NCI-H1105 treated with DMSO at 0.1 percent for 48 hours (cell line): ENCODE measurements around the gene LRP1B.
"Not testable (repeated sequence)": the region's sequence is repeated elsewhere in the genome, so short reads cannot be mapped to it uniquely, and the experiment has no call there.

Source experiments
- DNase-seq: peaks from one replicate; lab custom pipeline; 2025; lab: John Stamatoyannopoulos, UW

The LRP1B gene

DNA sequence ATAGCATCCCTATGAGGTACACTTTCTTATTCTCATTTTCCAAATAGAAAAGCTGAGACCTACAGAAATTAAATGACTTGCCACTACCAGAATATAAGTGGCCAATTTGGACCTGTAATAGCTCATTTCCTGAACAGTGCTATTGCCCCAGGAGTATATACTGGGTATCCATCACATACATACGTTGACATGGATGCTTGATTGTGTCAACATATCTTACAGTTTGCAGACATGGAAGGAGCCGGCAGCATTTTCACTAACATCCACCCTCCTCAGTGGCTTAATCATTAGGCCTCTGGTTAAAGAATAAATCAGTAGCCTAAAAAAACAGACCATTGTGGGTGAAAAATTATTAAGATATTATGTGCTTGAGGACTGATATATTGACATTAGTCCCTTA lies 829.3 kb downstream of the LRP1B start:
- no peak for DNase-seq

DNA sequence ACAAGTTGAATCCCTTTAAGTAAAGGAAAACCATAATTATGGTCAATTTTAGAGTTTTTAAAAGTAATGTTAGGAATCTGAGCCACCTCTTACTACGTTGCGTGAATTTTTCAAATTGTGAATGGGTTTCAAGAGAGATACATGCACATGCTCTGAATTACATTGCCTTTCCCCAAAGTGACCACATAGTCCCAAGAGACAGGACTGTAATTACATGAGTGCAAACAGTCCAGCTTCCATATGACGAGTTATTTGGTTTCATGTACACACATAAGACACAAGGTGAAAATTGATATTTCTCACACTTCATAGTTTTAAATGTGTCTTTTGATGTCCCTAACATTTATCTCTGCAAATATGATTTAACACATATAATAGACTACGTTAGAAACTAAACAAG lies 850.8 kb downstream of the LRP1B start:
- DNase-seq = no peak

DNA sequence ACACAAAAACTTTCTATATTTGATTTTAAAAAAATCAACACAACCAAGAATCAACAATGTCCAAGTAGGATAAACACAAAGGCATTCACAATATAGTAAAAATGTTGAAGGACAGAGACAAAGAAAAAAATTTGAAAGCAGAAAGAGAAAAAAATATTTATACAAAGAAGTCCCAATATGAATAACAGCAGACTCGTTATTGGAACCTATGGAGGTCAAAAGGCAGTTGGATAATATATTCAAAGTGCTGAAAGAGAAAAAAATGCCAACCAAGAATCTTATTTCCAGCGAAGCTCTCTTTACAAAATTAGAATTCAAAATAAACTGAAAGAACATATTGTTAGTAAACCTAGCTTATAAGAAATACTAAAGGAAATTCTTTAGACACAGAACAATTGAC lies 859.5 kb downstream of the LRP1B start:
- DNase-seq = peak; percentile 1

- no peak for DNase-seq
Observed at GRCh38 chr2:141264848-141265247, 866.0 kb downstream of the LRP1B start.

GRCh38 chr2:141260911-141261310 lies 869.9 kb downstream of the LRP1B start:
- DNase-seq = no peak

DNA sequence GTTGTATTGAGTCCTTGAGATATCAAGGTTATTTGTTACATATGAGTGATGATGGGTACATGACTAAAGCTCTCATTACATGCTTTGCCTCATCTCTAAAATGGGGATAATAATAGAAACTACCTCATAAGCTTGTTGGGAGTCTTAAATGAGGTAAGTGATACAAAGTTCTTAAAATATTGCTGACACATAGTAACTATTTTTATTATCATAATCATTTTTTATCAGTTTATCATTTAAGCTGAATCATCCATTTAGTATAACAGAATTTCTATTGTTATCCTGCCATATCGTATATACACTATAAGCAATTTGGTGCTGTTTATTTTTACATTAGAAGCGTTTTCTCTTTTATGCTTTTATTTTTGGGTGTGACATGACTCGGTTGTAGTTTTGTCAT lies 871.1 kb downstream of the LRP1B start:
- no peak for DNase-seq

GRCh38 chr2:141242008-141242407 lies 888.8 kb downstream of the LRP1B start:
- no peak for DNase-seq

DNA sequence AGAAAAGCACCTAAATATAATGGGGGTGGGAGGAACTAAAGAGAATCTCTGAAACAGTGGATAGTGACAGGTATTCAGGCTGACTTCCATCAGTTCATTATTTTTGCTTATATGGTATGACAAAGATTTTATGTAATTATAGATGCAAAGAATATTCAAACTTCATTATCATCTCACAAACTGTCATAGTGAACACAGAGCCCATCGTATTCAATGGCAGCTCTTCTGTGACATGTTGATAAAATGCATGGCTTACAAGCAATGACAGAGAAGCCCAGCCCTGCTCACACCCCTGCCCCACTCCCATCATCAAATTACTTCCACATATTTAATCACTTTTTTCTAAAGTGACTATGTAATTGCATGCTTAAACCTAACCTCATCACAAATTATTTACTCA lies 904.3 kb downstream of the LRP1B start:
- DNase-seq = no peak

DNA sequence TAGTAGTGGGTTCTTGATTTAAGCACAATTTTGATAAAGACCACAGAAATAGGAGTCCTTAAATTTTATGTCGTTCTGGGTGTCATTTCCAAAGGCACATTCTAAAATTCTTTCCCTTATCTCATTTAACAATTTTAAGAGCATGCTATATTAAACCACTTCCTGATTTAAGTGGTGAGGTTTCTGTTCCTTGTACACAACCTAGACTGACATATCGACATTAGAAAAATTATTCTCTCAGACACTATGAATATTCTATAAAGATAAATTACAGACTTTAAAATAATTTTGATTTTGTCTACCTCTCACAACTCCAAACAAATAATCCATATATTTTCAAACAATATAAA lies 923.8 kb downstream of the LRP1B start:
- DNase-seq = no peak

DNA sequence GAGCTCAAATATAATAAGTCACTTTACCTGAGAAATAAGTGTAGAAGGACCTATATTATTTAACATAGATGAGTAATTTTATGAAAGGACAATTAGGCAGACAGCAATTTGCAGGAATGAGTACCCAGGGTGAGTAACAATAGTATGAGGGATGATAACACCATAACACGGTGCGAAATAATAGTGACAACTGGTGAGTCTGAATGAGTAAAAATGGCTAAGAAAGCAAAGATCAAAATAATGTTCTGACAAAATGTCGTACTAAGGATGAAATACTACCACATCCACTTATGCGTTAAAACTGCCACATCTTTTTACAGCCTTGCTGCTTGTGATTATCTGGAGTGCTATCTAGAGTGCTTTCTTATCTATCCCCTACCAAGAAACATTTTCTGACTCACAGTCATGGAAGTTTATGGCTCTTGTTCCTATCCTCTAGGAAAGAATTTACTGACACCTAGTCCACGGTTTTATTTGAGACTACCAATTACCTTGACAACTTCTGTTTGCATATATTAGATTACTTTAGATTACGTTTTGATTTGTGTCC lies 929.7 kb downstream of the LRP1B start:
- no peak for DNase-seq

DNA sequence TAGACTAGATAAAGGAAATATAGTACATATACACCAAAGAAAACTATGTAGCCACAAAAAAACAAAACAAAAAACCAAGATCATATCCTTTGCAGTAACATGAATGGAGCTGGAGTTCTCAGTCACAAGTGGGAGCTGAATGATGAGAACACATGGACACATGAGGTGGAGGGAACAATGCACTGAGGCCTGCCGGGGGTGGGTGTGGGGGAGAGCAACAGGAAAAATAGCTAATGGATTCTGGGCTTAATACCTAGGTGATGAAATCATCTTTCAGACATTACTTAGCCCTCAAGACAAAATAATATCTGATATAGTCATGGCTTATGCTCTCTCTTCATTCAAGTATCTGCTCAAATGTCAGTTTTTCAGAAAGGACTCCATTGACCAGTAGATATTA lies 930.6 kb downstream of the LRP1B start:
- DNase-seq = no peak

DNA sequence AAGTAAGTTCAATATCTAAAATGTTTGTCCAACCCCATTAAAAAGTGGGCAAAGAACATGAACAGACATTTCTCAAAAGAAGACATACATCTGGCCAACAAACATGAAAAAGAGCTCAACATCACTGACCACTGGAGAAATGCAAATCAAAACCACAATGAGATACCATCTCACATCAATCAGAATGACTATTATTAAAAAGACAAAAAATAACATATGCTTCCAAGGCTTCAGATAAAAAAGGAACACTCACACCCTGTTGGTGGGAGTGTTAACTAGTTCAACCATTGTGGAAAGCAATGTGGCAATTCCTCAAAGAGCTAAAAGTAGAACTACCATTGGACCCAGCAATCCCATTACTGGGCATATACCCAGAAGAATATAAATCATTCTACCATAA lies 931.1 kb downstream of the LRP1B start:
- no peak for DNase-seq

- DNase-seq = no peak
Observed at GRCh38 chr2:141195087-141195486, 935.7 kb downstream of the LRP1B start.

- DNase-seq = no peak
Observed at GRCh38 chr2:141187075-141187439, 943.8 kb downstream of the LRP1B start.

- DNase-seq = no peak
Observed at GRCh38 chr2:141186413-141187074, 944.3 kb downstream of the LRP1B start.

GRCh38 chr2:141182246-141182645 lies 948.6 kb downstream of the LRP1B start:
- DNase-seq = no peak

GRCh38 chr2:141169117-141169516 lies 961.7 kb downstream of the LRP1B start:
- not testable (repeated sequence) for DNase-seq

GRCh38 chr2:141162314-141162713 lies 968.5 kb downstream of the LRP1B start:
- DNase-seq = no peak

- DNase-seq = no peak
Observed at GRCh38 chr2:141151611-141152286, 979.1 kb downstream of the LRP1B start.

- no peak for DNase-seq
Observed at GRCh38 chr2:141142025-141142424, 988.8 kb downstream of the LRP1B start.

GRCh38 chr2:141137122-141137693 lies 993.6 kb downstream of the LRP1B start:
- DNase-seq = no peak

- no peak for DNase-seq
Observed at GRCh38 chr2:141133883-141134282, 996.9 kb downstream of the LRP1B start.

- DNase-seq = no peak
Observed at GRCh38 chr2:141125432-141125831, 1005.4 kb downstream of the LRP1B start.

GRCh38 chr2:141118836-141119235 lies 1012.0 kb downstream of the LRP1B start:
- DNase-seq = no peak
